CD4-positive, alpha-beta T cell treated with Interleukin-4 for 1 hour (primary cell): ENCODE measurements around the gene PDE2A.
A peak's percentile ranks its signal among the peaks of the same experiment; 100 is the strongest.

ENCODE experiments used
- DNase-seq, 2 donors: peaks; one replicate each; pipeline ENCODE4 v3.0.0-alpha.2; 2020 to 2022

The PDE2A gene

DNA sequence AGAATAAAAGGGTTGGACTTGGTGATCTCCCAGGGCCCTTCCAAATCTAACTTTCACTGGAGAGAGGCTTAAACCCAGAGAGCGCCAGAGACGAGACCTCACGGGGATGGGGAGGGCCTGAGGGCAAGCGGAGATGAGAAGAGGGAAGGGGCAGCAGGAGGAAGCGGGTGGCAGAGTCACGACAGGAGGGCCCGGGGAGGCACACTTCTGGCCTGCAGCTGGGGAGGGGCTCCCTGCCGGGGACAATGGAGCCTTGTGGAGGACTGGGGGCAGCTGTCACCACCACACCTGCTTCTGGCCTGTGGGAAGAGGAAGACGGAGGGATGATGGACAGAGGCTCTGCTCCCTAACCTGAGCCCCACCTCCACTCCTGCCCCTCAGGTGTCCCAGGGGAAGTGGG, 40.2 kb downstream of the PDE2A start:
- DNase-seq: no peak

GRCh38 chr11:72633068-72633467, 41.2 kb downstream of the PDE2A start:
- no peak for DNase-seq

- no peak for DNase-seq
These were observed 42.2 kb downstream of the PDE2A start for GRCh38 chr11:72631806-72632731.

GRCh38 chr11:72630104-72630852, 43.9 kb downstream of the PDE2A start:
- no peak for DNase-seq

GRCh38 chr11:72629266-72629665, 45.0 kb downstream of the PDE2A start:
- DNase-seq: no peak

DNA sequence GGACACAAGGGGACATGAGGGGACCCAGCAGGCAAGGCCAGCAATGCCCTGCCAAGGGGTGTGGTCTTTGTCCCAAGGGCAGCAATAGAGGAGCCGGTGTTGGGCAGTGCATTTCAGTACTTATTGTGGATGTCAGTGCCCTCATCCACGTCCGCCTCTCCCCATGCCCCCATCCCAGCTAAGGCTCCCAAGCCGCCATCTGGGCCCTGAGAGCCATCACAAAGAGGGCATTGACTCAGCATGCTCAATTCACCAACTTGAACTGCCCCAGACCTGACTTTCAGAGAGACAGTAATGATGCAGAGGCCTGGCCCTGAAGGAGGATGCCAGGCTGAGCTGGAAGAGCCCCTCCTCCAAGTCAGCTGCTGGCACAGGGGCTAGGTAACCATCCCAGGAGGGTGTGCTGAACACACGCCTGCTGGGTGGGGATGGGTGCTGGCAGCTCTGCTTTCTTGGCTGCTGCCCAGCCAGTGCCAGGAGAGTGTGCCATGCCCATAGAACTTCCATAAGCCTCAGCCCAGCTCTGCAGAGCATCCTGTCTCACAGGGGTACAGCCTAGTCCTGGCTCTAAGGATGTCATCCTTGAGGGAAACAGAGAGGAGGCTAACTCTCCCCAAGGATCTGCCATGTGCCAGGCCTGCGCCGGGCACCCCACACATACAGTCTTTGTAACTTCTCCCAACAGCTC, 46.5 kb downstream of the PDE2A start:
- no peak for DNase-seq

- DNase-seq: no peak
These were observed 47.7 kb downstream of the PDE2A start for GRCh38 chr11:72626414-72626936.

GRCh38 chr11:72625691-72626413, 48.4 kb downstream of the PDE2A start:
- DNase-seq: no peak

GRCh38 chr11:72624496-72625201, 49.6 kb downstream of the PDE2A start:
- DNase-seq: peak in 1 of 2 donors; percentile 15

DNA sequence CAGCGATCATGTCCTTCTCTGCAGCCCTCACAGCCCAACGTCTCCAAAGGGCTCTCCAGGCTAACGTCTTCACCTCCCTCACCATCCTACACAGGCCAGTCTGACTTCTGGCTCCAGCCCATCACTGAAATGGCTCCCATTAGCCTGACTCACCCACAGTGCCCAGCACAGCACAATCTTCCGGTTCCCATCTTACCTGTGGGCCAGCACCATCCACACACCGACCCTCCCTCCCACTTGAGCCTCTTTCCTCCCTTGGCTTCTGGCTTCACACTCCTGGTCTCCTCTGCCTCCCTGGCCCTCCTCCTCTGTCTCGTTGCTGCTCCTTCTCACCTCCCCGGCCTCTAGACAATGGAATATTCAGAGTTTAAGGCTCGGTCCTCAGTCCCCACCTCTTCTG, 51.2 kb downstream of the PDE2A start:
- DNase-seq: no peak

DNA sequence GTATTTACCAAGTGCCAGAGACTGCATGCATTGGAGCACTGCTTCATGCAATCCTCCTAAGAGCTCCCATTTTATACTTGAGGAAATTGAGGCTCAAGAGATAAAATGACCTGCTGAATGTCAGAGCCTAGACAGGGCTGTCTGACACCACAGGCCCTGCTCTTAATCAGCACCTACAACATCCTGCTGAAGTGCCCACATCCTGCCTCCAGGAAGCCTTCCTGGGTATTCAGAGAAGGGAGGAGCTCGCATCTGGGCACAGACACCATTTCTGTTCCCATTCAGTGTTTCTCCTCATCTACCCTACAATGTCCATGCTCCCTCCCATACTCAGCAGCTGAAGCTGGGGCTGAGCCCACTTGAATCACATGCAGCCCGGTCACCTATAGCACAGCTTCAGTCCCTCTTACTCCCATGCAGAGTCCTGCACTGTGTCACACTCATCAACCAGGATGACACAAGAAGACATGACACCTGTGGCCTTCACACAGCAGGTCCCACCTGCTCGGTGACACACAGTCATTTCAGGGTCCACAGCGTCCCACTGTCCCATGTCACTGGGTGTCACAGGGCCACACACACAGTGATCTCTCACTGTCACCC, 53.1 kb downstream of the PDE2A start:
- DNase-seq: peak in 1 of 2 donors; percentile 21

DNA sequence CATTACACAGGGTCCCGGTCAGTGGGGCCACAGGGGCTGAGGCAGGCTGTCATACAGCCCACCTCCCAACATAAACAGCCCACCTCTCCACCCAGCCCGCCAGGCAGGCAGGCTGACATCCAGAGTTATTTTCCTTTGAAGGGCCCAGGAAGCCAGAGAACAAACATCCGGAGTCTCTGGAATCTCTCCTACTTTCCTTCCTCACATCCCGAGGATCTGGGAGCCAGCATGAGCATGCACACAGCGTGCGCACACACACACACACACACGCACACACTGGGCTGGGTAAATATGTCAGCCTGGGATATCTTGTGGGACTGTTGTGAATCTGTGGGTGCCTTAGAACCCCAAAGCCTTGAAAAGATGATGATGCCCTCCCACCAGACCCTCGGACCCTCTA, 55.4 kb downstream of the PDE2A start:
- no peak for DNase-seq

- DNase-seq: no peak
These were observed 57.0 kb downstream of the PDE2A start for GRCh38 chr11:72617080-72617762.

- no peak for DNase-seq
These were observed 57.6 kb downstream of the PDE2A start for GRCh38 chr11:72616655-72617054.

GRCh38 chr11:72615329-72615728, 58.9 kb downstream of the PDE2A start:
- DNase-seq: no peak

DNA sequence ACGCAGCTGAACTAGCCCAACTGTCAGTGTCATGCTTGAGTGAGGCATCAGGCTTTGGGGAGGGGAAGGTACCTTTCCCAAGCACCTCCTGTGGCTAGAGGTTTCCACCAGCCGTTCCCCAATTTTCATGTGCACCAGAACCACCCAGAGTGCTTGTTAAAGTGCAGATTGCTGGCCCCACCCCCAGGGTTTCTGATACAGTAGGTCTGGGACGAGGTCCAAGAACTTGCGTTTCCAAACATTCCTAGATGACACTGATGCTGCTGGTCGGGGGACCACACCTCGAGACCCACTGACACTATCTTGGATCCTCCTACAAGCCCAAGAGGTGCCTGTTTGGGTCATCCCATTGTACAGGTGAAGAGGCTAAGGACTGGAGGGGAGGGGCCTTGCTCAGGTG, 59.8 kb downstream of the PDE2A start:
- no peak for DNase-seq

DNA sequence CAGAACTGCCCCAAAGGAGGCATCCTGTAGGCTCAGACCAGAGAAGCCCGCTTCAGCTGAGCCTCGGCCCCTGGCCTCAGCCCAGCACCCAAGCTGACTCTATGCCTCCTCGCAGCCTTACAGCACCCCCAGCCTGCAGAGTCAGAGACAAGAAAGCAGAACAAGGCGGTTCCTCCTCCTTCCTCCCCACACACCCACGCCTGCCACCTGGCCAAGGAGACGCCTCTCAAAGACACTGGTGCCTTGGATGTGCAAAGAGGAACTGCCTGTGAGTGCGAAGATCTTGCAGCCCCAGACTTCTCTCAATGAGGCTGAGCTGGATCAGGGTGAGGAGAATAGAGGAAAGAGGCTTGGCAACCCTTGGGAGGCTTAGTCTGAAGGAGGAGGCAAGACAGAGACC, 60.2 kb downstream of the PDE2A start:
- peak; percentile 25 to 82 for DNase-seq

GRCh38 chr11:72613450-72613849, 60.8 kb downstream of the PDE2A start:
- no peak for DNase-seq

DNA sequence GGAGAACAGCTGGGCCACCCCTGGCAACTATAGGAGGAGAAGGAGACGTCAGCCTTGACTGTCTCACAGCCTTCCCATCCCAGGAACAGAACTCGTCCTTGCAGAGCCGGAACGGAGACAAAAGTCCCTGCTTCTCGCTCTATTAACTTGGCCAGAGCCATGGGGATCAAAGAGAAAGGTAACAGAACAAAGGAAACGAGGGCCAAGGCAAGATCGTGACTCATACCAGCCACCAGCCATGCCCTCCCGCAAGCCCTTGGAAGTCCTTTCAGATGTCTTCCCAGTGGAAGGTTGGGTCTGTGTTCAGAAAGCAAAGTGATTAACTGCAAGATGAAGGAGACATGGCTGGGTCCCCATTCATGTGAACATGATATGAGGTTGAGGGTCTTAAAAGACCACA, 64.7 kb downstream of the PDE2A start:
- DNase-seq: no peak

- peak; percentile 23 to 29 for DNase-seq
These were observed 65.2 kb downstream of the PDE2A start for GRCh38 chr11:72609045-72609444.

DNA sequence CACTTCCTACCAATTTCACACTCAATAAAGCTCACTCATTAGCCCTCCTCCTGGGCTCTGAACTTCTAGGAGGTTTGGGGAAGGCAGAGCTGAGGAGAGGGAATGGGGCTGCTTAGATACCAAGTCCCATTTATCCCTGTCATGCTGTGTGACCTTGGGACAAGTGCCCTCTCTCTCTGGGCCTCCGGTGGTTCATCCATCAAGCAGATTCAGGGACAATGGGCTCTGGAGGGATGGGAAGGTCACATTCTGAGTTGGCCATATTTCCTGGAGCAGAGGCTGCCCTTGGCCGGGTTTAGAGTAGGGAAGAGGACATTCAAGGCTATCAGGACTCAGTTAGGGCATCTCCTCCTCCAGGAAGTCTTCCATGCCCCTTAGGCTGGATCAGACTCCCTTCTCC, 66.7 kb downstream of the PDE2A start:
- no peak for DNase-seq
